Sigmoid colon (tissue), 4 donors: ENCODE data around the gene EHF.

Experiments used
- CTCF ChIP-seq, 4 experiments: fragments of 450-650 bp in 3 of 4; fragments of 200-600 bp in 1 of 4; IDR thresholded peaks; one replicate each; pipeline ENCODE4 v1.5.1; 2016 to 2019; ENCODE audit warnings: antibody characterized with exemption in 4 of 4, mild to moderate bottlenecking in 3 of 4, moderate library complexity in 2 of 4
- EP300 ChIP-seq, 4 donors: sonication (generic); formaldehyde crosslinking; IDR thresholded peaks; one replicate each; pipeline ENCODE4 v1.6.1; 2017; ENCODE audit warnings: antibody characterized with exemption in 4 of 4
- POLR2AphosphoS5 ChIP-seq, 4 donors: sonication (generic); formaldehyde crosslinking; IDR thresholded peaks; one replicate each; pipeline ENCODE4 v1.6.1; 2017; ENCODE audit warnings: antibody characterized with exemption in 4 of 4

- no peak for TF ChIP-seq CTCF (IDR thresholded peaks at IDR 0.05)
- no peak for TF ChIP-seq EP300 (IDR thresholded peaks at IDR 0.05)
- no peak for TF ChIP-seq POLR2AphosphoS5 (IDR thresholded peaks at IDR 0.05)
Observed at GRCh38 chr11:34653031-34653430, 32.1 kb downstream of the EHF start.
